C4-2B (cell line): ENCODE data around the gene NHLRC2.

ENCODE experiments used
- ZFX ChIP-seq: fragments of 450-650 bp; IDR thresholded peaks from 2 replicates; pipeline ENCODE4 v1.6.1; 2017
- TF ChIP-seq, protein P1 (sequence below): fragments of 450-650 bp; conservative IDR thresholded peaks from 2 replicates; pipeline ENCODE4 v1.5.1; 2017; ENCODE audit warnings: mild to moderate bottlenecking

DNA sequence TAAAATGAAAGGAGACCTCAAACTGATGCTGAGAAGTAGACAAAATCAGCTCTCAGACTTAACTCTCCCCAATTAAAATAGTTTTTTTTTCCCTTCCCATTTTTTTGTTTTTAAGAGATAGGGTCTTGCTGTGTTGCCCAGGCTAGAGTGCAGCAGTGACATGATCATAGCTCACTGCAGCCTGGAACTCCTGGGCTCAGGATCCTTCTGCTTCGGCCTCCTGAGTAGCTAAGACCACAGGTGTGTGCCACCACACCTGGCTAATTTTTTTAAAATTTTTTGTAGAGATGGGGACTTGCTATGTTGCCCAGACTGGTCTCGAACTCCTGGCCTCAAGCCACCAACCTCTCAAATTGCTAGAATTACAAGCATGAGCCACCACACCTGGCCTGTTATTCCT lies 61.1 kb downstream of the NHLRC2 start:
- TF ChIP-seq, protein P1, sequence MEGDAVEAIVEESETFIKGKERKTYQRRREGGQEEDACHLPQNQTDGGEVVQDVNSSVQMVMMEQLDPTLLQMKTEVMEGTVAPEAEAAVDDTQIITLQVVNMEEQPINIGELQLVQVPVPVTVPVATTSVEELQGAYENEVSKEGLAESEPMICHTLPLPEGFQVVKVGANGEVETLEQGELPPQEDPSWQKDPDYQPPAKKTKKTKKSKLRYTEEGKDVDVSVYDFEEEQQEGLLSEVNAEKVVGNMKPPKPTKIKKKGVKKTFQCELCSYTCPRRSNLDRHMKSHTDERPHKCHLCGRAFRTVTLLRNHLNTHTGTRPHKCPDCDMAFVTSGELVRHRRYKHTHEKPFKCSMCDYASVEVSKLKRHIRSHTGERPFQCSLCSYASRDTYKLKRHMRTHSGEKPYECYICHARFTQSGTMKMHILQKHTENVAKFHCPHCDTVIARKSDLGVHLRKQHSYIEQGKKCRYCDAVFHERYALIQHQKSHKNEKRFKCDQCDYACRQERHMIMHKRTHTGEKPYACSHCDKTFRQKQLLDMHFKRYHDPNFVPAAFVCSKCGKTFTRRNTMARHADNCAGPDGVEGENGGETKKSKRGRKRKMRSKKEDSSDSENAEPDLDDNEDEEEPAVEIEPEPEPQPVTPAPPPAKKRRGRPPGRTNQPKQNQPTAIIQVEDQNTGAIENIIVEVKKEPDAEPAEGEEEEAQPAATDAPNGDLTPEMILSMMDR: no peak
- TF ChIP-seq ZFX: no peak
